ENCODE data around the gene HOXC11. TPM values are rescaled to one million over a fixed set of nuclear protein-coding genes. Genes with fewer than 3 reads are reported as not detected.

The HOXC11 gene
- total RNA-seq, 8 experiments from 2014 or later: 0.08 to 9.5 (median 0.35) TPM; not detected in 2

- in situ Hi-C loops (cut with MboI; ENCODE audit: low pct_unique_long_range_greater_than_20kb in 2 of 9, low sequenced_read_pairs in 9 of 9, unreplicated experiment in 9 of 9): loop anchor here in 3 of 9 experiments (25.0 kb wide), 3 partner anchors 137 to 187 kb away; partner anchors contain the start of gene CISTR (in 1 of the 3)
- Histone ChIP-seq H3K4me3 (no peak overlapping the region), H3K4me1 (replicated peaks in 1 of 2) (no peaks in the 10 kb centered on the region), H3K27ac (no peak overlapping the region)
- whole genome bisulfite sequencing, 10 experiments: 33 to 100% (median 48%) methylated on average over 1 to 4 of the region's 9 CpGs; no CpG with 5 or more reads in 2 of the 10 experiments
- ATAC-seq (replicated peaks in 6 of 8): peak in 1 of 8 experiments; percentile 32
These were observed 24.0 kb upstream of the HOXC11 start for GRCh38 chr12:53948650-53949593.

GRCh38 chr12:53949631-53950436, 23.1 kb upstream of the HOXC11 start:
- no peak for ATAC-seq (replicated peaks in 6 of 8)
- in situ Hi-C loops (cut with MboI; ENCODE audit: low pct_unique_long_range_greater_than_20kb in 2 of 9, low sequenced_read_pairs in 9 of 9, unreplicated experiment in 9 of 9): loop anchor here in 3 of 9 experiments (25.0 kb wide), 3 partner anchors 138 to 188 kb away; partner anchors contain the start of gene CISTR (in 1 of the 3)
- 20% methylated on average over 1 of the region's 34 CpGs; no CpG with 5 or more reads in 9 of the 10 experiments for WGBS, 10 experiments

GRCh38 chr12:53950437-53950773, 22.5 kb upstream of the HOXC11 start:
- ATAC-seq (replicated peaks in 6 of 8): peak in 2 of 8 experiments; percentile 6 to 13
- H3K4me3 ChIP-seq: no peak overlapping the region

More at GRCh38 chr12:53949631-53950436, 23.1 kb upstream of the HOXC11 start:
- no peaks in the 10 kb centered on the region for H3K4me1 ChIP-seq (replicated peaks in 1 of 2)
- H3K27ac ChIP-seq: no peak overlapping the region
- no peak overlapping the region for H3K4me3 ChIP-seq

GRCh38 chr12:53950789-53951576, 21.9 kb upstream of the HOXC11 start:
- in situ Hi-C loops (cut with MboI; ENCODE audit: low pct_unique_long_range_greater_than_20kb in 2 of 9, low sequenced_read_pairs in 9 of 9, unreplicated experiment in 9 of 9): no loop called here
- Histone ChIP-seq H3K27ac (no peak overlapping the region), H3K4me1 (replicated peaks in 1 of 2) (no peaks in the 10 kb centered on the region), H3K4me3 (no peak overlapping the region)
- ATAC-seq (replicated peaks in 6 of 8): no peak
- 0 to 27% (median 10%) methylated on average over 3 to 20 of the region's 34 CpGs; no CpG with 5 or more reads in 5 of the 10 experiments for WGBS, 10 experiments

More at GRCh38 chr12:53950437-53950773, 22.5 kb upstream of the HOXC11 start:
- H3K4me1 ChIP-seq (replicated peaks in 1 of 2): no peaks in the 10 kb centered on the region
- WGBS, 10 experiments: 0 to 23% (median 12%) methylated on average over 2 to 6 of the region's 10 CpGs; no CpG with 5 or more reads in 4 of the 10 experiments
- in situ Hi-C loops (cut with MboI; ENCODE audit: low pct_unique_long_range_greater_than_20kb in 2 of 9, low sequenced_read_pairs in 9 of 9, unreplicated experiment in 9 of 9): no loop called here
- H3K27ac ChIP-seq: no peak overlapping the region

GRCh38 chr12:53951577-53952334, 21.2 kb upstream of the HOXC11 start:
- WGBS, 10 experiments: 4 to 95% (median 5%) methylated on average over 2 to 35 of the region's 47 CpGs; no CpG with 5 or more reads in 2 of the 10 experiments
- no peak overlapping the region for H3K4me3 ChIP-seq
- H3K27ac ChIP-seq: no peak overlapping the region
- in situ Hi-C loops (cut with MboI; ENCODE audit: low pct_unique_long_range_greater_than_20kb in 2 of 9, low sequenced_read_pairs in 9 of 9, unreplicated experiment in 9 of 9): no loop called here
- no peaks in the 10 kb centered on the region for H3K4me1 ChIP-seq (replicated peaks in 1 of 2)
- no peak for ATAC-seq (replicated peaks in 6 of 8)

GRCh38 chr12:53952335-53952694, 20.6 kb upstream of the HOXC11 start:
- ATAC-seq (replicated peaks in 6 of 8): peak in 1 of 8 experiments; percentile 37
- in situ Hi-C loops (cut with MboI; ENCODE audit: low pct_unique_long_range_greater_than_20kb in 2 of 9, low sequenced_read_pairs in 9 of 9, unreplicated experiment in 9 of 9): no loop called here
- Histone ChIP-seq H3K4me3 (no peak overlapping the region), H3K4me1 (replicated peaks in 1 of 2) (no peaks in the 10 kb centered on the region), H3K27ac (no peak overlapping the region)
- 0 to 37% (median 21%) methylated on average over 1 to 8 of the region's 13 CpGs; no CpG with 5 or more reads in 4 of the 10 experiments for WGBS, 10 experiments

GRCh38 chr12:53952871-53953734, 19.8 kb upstream of the HOXC11 start:
- in situ Hi-C loops (cut with MboI; ENCODE audit: low pct_unique_long_range_greater_than_20kb in 2 of 9, low sequenced_read_pairs in 9 of 9, unreplicated experiment in 9 of 9): no loop called here
- WGBS, 10 experiments: 0 to 64% (median 6%) methylated on average over 4 to 20 of the region's 38 CpGs
- Histone ChIP-seq H3K4me1 (replicated peaks in 1 of 2) (no peaks in the 10 kb centered on the region), H3K4me3 (no peak overlapping the region), H3K27ac (no peak overlapping the region)
- ATAC-seq (replicated peaks in 6 of 8): peak in 1 of 8 experiments; percentile 2

GRCh38 chr12:53953831-53954693, 18.9 kb upstream of the HOXC11 start:
- no peak for ATAC-seq (replicated peaks in 6 of 8)
- in situ Hi-C loops (cut with MboI; ENCODE audit: low pct_unique_long_range_greater_than_20kb in 2 of 9, low sequenced_read_pairs in 9 of 9, unreplicated experiment in 9 of 9): no loop called here
- Histone ChIP-seq H3K4me3 (no peak overlapping the region), H3K4me1 (replicated peaks in 1 of 2) (no peaks in the 10 kb centered on the region), H3K27ac (no peak overlapping the region)
- WGBS, 10 experiments: 7 to 92% (median 11%) methylated on average over 3 to 14 of the region's 19 CpGs; no CpG with 5 or more reads in 3 of the 10 experiments

- in situ Hi-C loops (cut with MboI; ENCODE audit: low pct_unique_long_range_greater_than_20kb in 2 of 9, low sequenced_read_pairs in 9 of 9, unreplicated experiment in 9 of 9): no loop called here
- no peak within 1 kb of the TSS for H3K27ac ChIP-seq
- peak in 1 of 8 experiments; percentile 60 for ATAC-seq (replicated peaks in 6 of 8)
- H3K4me3 ChIP-seq: no peak within 1 kb of the TSS
- H3K4me1 ChIP-seq (replicated peaks in 1 of 2): no peaks in the 10 kb centered on the region
- WGBS, 10 experiments: 6% methylated on average over 7 of the region's 20 CpGs; no CpG with 5 or more reads in 9 of the 10 experiments
These were observed 18.3 kb upstream of the HOXC11 start, which contains the start of gene HOXC12 for GRCh38 chr12:53954694-53955035. TSS of gene HOXC12 (plus strand) at chr12:53954903. CDS start at chr12:53954930, 27 bp downstream.

- H3K4me1 ChIP-seq (replicated peaks in 1 of 2): no peaks in the 10 kb centered on the region
- WGBS, 10 experiments: 0 to 12% (median 0%) methylated on average over 1 to 14 of the region's 86 CpGs; no CpG with 5 or more reads in 5 of the 10 experiments
- H3K4me3 ChIP-seq: no peak overlapping the region
- ATAC-seq (replicated peaks in 6 of 8): peak in 1 of 8 experiments; percentile 67
- H3K27ac ChIP-seq: no peak overlapping the region
- in situ Hi-C loops (cut with MboI; ENCODE audit: low pct_unique_long_range_greater_than_20kb in 2 of 9, low sequenced_read_pairs in 9 of 9, unreplicated experiment in 9 of 9): no loop called here
These were observed 17.7 kb upstream of the HOXC11 start for GRCh38 chr12:53955036-53955775.

Measured in motor neuron (in vitro differentiated cells).